Fibroblast of villous mesenchyme (primary cell): ENCODE measurements around the gene CD14. TPM values are rescaled to one million over a fixed set of nuclear protein-coding genes. Genes with fewer than 3 reads are reported as not detected.

ENCODE experiments used
- DNase-seq: peaks from one replicate; pipeline ENCODE4 v3.0.0-alpha.2; 2010; ENCODE audit warnings: low read depth
- H3K4me3 ChIP-seq: 2 replicates; pipeline ENCODE4 v1.5.1; 2011; ENCODE audit warnings: low read depth, mild to moderate bottlenecking, low read length
- CTCF ChIP-seq: IDR thresholded peaks from 2 replicates; pipeline ENCODE4 v1.5.1; 2012; ENCODE audit warnings: low read depth, mild to moderate bottlenecking, low read length; ENCODE audit not compliant: insufficient read depth
- total RNA-seq: library from RNA; depleted of rRNA; stranded (reverse); fragments of >200 nt; gene quantifications from 2 replicates; pipeline ENCODE4 v1.2.3, GENCODE V29; 2012

CD14 gene
- total RNA-seq, result 0.97 and 2.2 TPM in 2 replicates

GRCh38 chr5:140633021-140633471 lies at the start of gene CD14:
Gene CD14 (minus strand): TSS chr5:140633175. CDS start chr5:140633071, 104 bp downstream.
- no peak for TF ChIP-seq CTCF
- DNase-seq, result peak; percentile 46
- peak within 1 kb of the TSS; percentile 45 for H3K4me3 ChIP-seq

GRCh38 chr5:140678993-140679392 lies 46.0 kb upstream of the CD14 start:
- TF ChIP-seq CTCF, result no peak
- DNase-seq, result no peak
- H3K4me3 ChIP-seq, result no peak overlapping the region

GRCh38 chr5:140677947-140678346 lies 45.0 kb upstream of the CD14 start:
- no peak for DNase-seq

GRCh38 chr5:140674629-140675028 lies 41.7 kb upstream of the CD14 start:
- no peak overlapping the region for H3K4me3 ChIP-seq
- no peak for DNase-seq
- no peak for TF ChIP-seq CTCF

More at GRCh38 chr5:140677947-140678346, 45.0 kb upstream of the CD14 start:
- H3K4me3 ChIP-seq, result no peak overlapping the region
- TF ChIP-seq CTCF, result no peak

DNA sequence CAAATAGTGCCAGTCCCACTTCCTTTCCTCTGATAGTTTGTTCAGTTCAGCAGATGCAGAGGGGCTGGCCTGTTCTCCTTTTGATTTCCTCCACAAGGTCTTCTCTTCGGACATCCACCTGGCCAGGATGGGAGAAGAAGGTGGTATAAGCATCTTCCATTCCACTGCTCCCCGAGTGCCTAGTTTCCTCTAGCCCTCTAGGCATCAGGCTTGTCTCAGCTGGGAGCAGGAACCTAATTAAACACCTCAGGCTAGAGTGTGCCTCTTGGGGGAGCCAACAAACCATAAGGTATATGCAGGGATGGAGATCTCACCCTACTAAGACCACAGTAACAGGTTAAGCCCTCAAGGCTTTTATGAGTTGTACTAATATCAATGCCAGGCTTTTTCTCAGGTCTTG lies 41.2 kb upstream of the CD14 start:
- TF ChIP-seq CTCF, result no peak
- H3K4me3 ChIP-seq, result no peak overlapping the region
- DNase-seq, result no peak

- no peak for TF ChIP-seq CTCF
- DNase-seq, result no peak
Measured at GRCh38 chr5:140673187-140673976, 40.4 kb upstream of the CD14 start, which contains the start of gene DND1. Gene DND1 (minus strand): TSS chr5:140673576. CDS start chr5:140673542, 34 bp downstream.

More at GRCh38 chr5:140673187-140673976, 40.4 kb upstream of the CD14 start, which contains the start of gene DND1:
- H3K4me3 ChIP-seq, result no peak within 1 kb of the TSS
